ENCODE results near the gene ITIH5. TPM values are rescaled to one million over a fixed set of nuclear protein-coding genes. Genes with fewer than 3 reads are reported as not detected.

Gene ITIH5
- total RNA-seq, 1 donor from 2014 or later = not detected

DNA sequence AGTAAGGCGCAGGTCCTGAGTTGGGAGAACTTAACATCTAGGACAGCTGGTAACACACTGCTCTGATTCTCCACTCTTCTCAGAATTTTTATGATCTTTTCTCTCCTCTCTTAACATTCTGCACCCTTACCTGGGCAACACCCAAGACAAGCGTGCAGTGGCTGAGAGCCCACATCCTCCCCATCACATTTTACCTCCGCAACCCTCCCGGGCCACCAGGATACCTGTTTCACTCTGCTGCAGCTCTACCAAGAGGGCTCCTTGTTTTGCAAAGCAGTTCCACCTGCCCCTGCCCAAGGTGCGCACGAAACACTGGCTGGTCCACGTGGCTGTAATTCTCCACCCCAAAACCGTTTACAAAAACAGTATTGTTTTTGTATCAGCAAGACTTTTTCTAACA lies 81.5 kb downstream of the ITIH5 start:
- no peaks in the 10 kb centered on the region for H3K4me1 Mint-ChIP-seq
- POLR2A ChIA-PET = no interaction called here
- CTCF ChIA-PET = no interaction called here
- TF ChIP-seq, protein P1, sequence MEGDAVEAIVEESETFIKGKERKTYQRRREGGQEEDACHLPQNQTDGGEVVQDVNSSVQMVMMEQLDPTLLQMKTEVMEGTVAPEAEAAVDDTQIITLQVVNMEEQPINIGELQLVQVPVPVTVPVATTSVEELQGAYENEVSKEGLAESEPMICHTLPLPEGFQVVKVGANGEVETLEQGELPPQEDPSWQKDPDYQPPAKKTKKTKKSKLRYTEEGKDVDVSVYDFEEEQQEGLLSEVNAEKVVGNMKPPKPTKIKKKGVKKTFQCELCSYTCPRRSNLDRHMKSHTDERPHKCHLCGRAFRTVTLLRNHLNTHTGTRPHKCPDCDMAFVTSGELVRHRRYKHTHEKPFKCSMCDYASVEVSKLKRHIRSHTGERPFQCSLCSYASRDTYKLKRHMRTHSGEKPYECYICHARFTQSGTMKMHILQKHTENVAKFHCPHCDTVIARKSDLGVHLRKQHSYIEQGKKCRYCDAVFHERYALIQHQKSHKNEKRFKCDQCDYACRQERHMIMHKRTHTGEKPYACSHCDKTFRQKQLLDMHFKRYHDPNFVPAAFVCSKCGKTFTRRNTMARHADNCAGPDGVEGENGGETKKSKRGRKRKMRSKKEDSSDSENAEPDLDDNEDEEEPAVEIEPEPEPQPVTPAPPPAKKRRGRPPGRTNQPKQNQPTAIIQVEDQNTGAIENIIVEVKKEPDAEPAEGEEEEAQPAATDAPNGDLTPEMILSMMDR (IDR thresholded peaks at IDR 0.05) = no peak
- H3K9me3 Mint-ChIP-seq = no peaks in the 10 kb centered on the region
- intact Hi-C loops (cut with micrococcal nuclease) = no loop called here
- no peaks in the 10 kb centered on the region for H3K36me3 Mint-ChIP-seq (ENCODE audit: low read depth)
- ATAC-seq (ENCODE audit: low read depth) (no peak), DNase-seq (no peak)
- no peak overlapping the region for H3K27ac Mint-ChIP-seq
- H3K4me3 Mint-ChIP-seq = no peak overlapping the region
- no peaks in the 10 kb centered on the region for H3K27me3 Mint-ChIP-seq

DNA sequence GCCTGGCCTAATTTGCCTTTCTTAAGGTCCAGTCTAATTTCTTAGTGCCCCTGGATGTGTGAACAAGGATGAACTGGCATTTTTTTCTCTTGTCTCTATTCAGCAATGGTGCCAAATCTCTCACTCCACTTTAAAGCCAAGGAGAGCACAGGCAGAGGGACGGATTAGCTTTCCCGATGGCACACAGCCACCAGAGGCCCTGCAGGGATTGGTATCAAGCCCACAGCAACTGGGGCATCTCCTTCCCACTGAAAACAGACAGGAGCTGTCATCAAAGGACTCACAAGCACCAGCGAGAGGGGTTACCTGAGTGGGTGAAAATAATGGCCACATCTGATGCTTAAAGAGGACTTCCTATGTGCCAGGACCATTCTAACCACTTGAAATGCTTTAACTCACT lies 83.1 kb downstream of the ITIH5 start:
- H3K27me3 Mint-ChIP-seq = peaks cover 2% of the 10 kb centered on the region
- TF ChIP-seq, protein P1 (IDR thresholded peaks at IDR 0.05) = no peak
- ATAC-seq (ENCODE audit: low read depth) (no peak), DNase-seq (no peak)
- H3K36me3 Mint-ChIP-seq (ENCODE audit: low read depth) = no peaks in the 10 kb centered on the region
- intact Hi-C loops (cut with micrococcal nuclease) = no loop called here
- H3K4me1 Mint-ChIP-seq = no peaks in the 10 kb centered on the region
- ChIA-PET POLR2A (interaction anchor here (0.7 kb wide), 1 partner anchor 24 kb away, joined by 3 read pairs; no protein-coding TSS in a partner anchor), CTCF (no interaction called here)
- no peaks in the 10 kb centered on the region for H3K9me3 Mint-ChIP-seq
- no peak overlapping the region for H3K4me3 Mint-ChIP-seq
- H3K27ac Mint-ChIP-seq = no peak overlapping the region

DNA sequence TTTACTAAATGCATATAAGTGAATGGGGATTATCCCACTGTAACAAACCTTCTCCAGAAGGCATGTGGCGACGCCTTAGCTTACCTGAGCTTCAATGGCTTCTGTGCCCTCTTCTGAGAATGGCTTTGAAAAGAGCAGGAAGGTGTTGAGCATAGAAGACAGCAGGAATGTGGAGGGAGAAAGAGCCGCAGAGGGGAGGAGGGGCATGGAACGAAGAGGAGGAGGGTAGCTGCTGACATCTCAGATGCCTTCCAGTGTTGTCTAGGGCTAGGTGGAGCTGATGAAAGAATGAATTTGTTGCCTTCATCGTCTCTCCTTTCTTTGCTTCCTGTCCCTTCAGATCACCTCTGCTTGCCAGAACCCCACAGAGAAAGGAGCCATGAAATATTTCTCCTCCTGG lies 86.2 kb downstream of the ITIH5 start:
- no peak for DNase-seq
- Mint-ChIP-seq H3K36me3 (ENCODE audit: low read depth) (no peaks in the 10 kb centered on the region), H3K27me3 (peaks cover 6% of the 10 kb centered on the region), H3K27ac (no peak overlapping the region), H3K9me3 (no peaks in the 10 kb centered on the region), H3K4me3 (no peak overlapping the region), H3K4me1 (no peaks in the 10 kb centered on the region)
- intact Hi-C loops (cut with micrococcal nuclease) = no loop called here
- no peak for ATAC-seq (ENCODE audit: low read depth)
- POLR2A ChIA-PET = no interaction called here
- CTCF ChIA-PET = no interaction called here
- TF ChIP-seq, protein P1 (IDR thresholded peaks at IDR 0.05) = no peak

DNA sequence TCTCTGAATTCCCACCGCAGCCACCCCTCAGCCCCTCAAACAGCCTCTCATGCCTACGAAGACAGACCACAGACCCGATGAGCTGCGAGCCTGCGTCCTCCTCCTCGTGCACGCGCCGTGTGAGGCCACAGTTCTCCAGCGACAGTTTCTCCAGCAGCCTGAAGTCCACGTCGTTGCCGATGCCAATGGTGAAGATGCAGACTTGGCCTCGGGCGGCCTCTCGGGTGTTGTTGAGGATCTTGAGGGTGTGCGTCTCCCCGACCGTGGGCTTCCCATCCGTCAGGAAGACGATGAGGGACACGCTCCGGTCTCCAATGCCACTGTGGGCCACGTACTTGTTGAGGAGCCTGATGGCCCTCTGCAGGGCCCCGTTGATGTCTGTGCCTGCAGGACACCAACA lies 87.1 kb downstream of the ITIH5 start:
- Mint-ChIP-seq H3K27ac (no peak overlapping the region), H3K9me3 (no peaks in the 10 kb centered on the region), H3K27me3 (peaks cover 8% of the 10 kb centered on the region), H3K4me1 (no peaks in the 10 kb centered on the region), H3K36me3 (ENCODE audit: low read depth) (no peaks in the 10 kb centered on the region), H3K4me3 (no peak overlapping the region)
- ChIA-PET CTCF (no interaction called here), POLR2A (no interaction called here)
- intact Hi-C loops (cut with micrococcal nuclease) = no loop called here
- TF ChIP-seq, protein P1 (IDR thresholded peaks at IDR 0.05) = no peak
- no peak for ATAC-seq (ENCODE audit: low read depth)
- DNase-seq = no peak

DNA sequence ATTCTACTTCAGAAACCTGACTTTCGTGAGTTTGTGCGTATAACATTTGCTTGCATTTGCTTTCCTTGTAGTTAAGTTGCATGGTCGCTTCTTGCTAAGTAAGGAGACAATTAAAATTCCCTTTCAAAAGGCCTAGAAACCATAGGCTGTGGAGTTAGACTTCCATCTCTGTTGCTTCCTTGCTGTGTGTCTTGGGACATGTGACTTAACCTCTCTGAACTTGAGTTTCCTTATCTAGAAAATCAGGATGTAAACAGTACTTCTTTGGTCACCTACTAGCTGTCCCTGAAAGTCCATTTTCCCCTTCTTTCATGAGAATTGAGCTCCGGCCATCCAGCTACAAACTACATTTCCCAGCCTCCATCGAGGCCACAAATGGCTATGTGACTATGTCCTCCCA lies 89.2 kb downstream of the ITIH5 start:
- ChIA-PET CTCF (no interaction called here), POLR2A (no interaction called here)
- H3K27ac Mint-ChIP-seq = no peak overlapping the region
- H3K36me3 Mint-ChIP-seq (ENCODE audit: low read depth) = no peaks in the 10 kb centered on the region
- H3K4me1 Mint-ChIP-seq = no peaks in the 10 kb centered on the region
- no peak for DNase-seq
- no peak overlapping the region for H3K4me3 Mint-ChIP-seq
- TF ChIP-seq, protein P1 (IDR thresholded peaks at IDR 0.05) = no peak
- peaks cover 8% of the 10 kb centered on the region for H3K27me3 Mint-ChIP-seq
- intact Hi-C loops (cut with micrococcal nuclease) = no loop called here
- ATAC-seq (ENCODE audit: low read depth) = no peak
- H3K9me3 Mint-ChIP-seq = no peaks in the 10 kb centered on the region

Measured in activated B cell treated with CpG ODN at 0.5 μM for 24 hours (primary cell).